ENCODE measurements around the gene GRIK3. TPM values are rescaled to one million over a fixed set of nuclear protein-coding genes. Genes with fewer than 3 reads are reported as not detected.

GRIK3 gene
- total RNA-seq, 1 donor from 2014 or later, result not detected

- intact Hi-C loops (cut with micrococcal nuclease), result no loop called here
Measured at GRCh38 chr1:37015713-37016112, 18.6 kb downstream of the GRIK3 start.

- intact Hi-C loops (cut with micrococcal nuclease), result no loop called here
Measured at GRCh38 chr1:37012226-37012625, 22.1 kb downstream of the GRIK3 start.

- intact Hi-C loops (cut with micrococcal nuclease), result no loop called here
Measured at GRCh38 chr1:37010011-37010410, 24.3 kb downstream of the GRIK3 start.

GRCh38 chr1:37009521-37009920 lies 24.8 kb downstream of the GRIK3 start:
- intact Hi-C loops (cut with micrococcal nuclease), result no loop called here

GRCh38 chr1:37006132-37006868 lies 28.0 kb downstream of the GRIK3 start:
- intact Hi-C loops (cut with micrococcal nuclease), result no loop called here

- intact Hi-C loops (cut with micrococcal nuclease), result no loop called here
Measured at GRCh38 chr1:37002898-37003297, 31.4 kb downstream of the GRIK3 start.

- intact Hi-C loops (cut with micrococcal nuclease), result no loop called here
Measured at GRCh38 chr1:37001703-37002102, 32.6 kb downstream of the GRIK3 start.

- intact Hi-C loops (cut with micrococcal nuclease), result no loop called here
Measured at GRCh38 chr1:36996106-36996505, 38.2 kb downstream of the GRIK3 start.

GRCh38 chr1:36994868-36995267 lies 39.4 kb downstream of the GRIK3 start:
- intact Hi-C loops (cut with micrococcal nuclease), result no loop called here

GRCh38 chr1:36994294-36994693 lies 40.0 kb downstream of the GRIK3 start:
- intact Hi-C loops (cut with micrococcal nuclease), result no loop called here

- intact Hi-C loops (cut with micrococcal nuclease), result no loop called here
Measured at GRCh38 chr1:36992139-36992943, 42.0 kb downstream of the GRIK3 start.

GRCh38 chr1:36991551-36991950 lies 42.8 kb downstream of the GRIK3 start:
- intact Hi-C loops (cut with micrococcal nuclease), result no loop called here

GRCh38 chr1:36990928-36991327 lies 43.4 kb downstream of the GRIK3 start:
- intact Hi-C loops (cut with micrococcal nuclease), result no loop called here

- intact Hi-C loops (cut with micrococcal nuclease), result loop anchor here (5.0 kb wide), 1 partner anchor 277 kb away; no protein-coding TSS in a partner anchor
Measured at GRCh38 chr1:36989241-36989640, 45.1 kb downstream of the GRIK3 start.

GRCh38 chr1:36988741-36989193 lies 45.5 kb downstream of the GRIK3 start:
- intact Hi-C loops (cut with micrococcal nuclease), result loop anchor here (5.0 kb wide), 1 partner anchor 276 kb away; no protein-coding TSS in a partner anchor

GRCh38 chr1:36988321-36988720 lies 46.0 kb downstream of the GRIK3 start:
- intact Hi-C loops (cut with micrococcal nuclease), result loop anchor here (5.0 kb wide), 1 partner anchor 276 kb away; no protein-coding TSS in a partner anchor

GRCh38 chr1:36987276-36987675 lies 47.0 kb downstream of the GRIK3 start:
- intact Hi-C loops (cut with micrococcal nuclease), result loop anchor here (5.0 kb wide), 1 partner anchor 275 kb away; no protein-coding TSS in a partner anchor

GRCh38 chr1:36986241-36986985 lies 47.9 kb downstream of the GRIK3 start:
- intact Hi-C loops (cut with micrococcal nuclease), result loop anchor here (5.0 kb wide), 1 partner anchor 274 kb away; no protein-coding TSS in a partner anchor

GRCh38 chr1:36984675-36985074 lies 49.6 kb downstream of the GRIK3 start:
- intact Hi-C loops (cut with micrococcal nuclease), result loop anchor here (5.0 kb wide), 1 partner anchor 272 kb away; no protein-coding TSS in a partner anchor

GRCh38 chr1:36984026-36984425 lies 50.3 kb downstream of the GRIK3 start:
- intact Hi-C loops (cut with micrococcal nuclease), result no loop called here

- intact Hi-C loops (cut with micrococcal nuclease), result no loop called here
Measured at GRCh38 chr1:36982709-36983108, 51.6 kb downstream of the GRIK3 start.

Data from T-helper 1 cell treated with Interleukin-12 subunit alpha and Interleukin-12 subunit beta and Interleukin-4 antibody, amounts not matched to agents 30 ng/mL and 1 ng/mL, for 36 hours (primary cell).